ENCODE results near the gene MYLK. TPM values are rescaled to one million over a fixed set of nuclear protein-coding genes. Genes with fewer than 3 reads are reported as not detected.
"Not testable (repeated sequence)": the region's sequence is repeated elsewhere in the genome, so short reads cannot be mapped to it uniquely, and the experiment has no call there.

MYLK gene
- total RNA-seq, 4 donors from 2014 or later, result 420 to 1,252 (median 768) TPM

GRCh38 chr3:123716411-123716810 lies 167.7 kb downstream of the MYLK start:
- intact Hi-C loops (cut with DNase I; ENCODE audit: low total_unique reads), result no loop called here
- Histone ChIP-seq H3K4me3 (no peak overlapping the region), H3K4me1 (peaks cover 0 to 6% of the 10 kb centered on the region in 2 donors), H3K27ac (no peak overlapping the region), H3K27me3 (no peaks in the 10 kb centered on the region), H3K9me3 (no peaks in the 10 kb centered on the region), H3K36me3 (no peaks in the 10 kb centered on the region)
- TF ChIP-seq POLR2A (IDR thresholded peaks at IDR 0.05) (no peak), CTCF (IDR thresholded peaks at IDR 0.05) (no peak)
- no peak for DNase-seq

GRCh38 chr3:123713211-123713610 lies 170.9 kb downstream of the MYLK start:
- TF ChIP-seq POLR2A (IDR thresholded peaks at IDR 0.05) (no peak), CTCF (IDR thresholded peaks at IDR 0.05) (no peak)
- Histone ChIP-seq H3K4me3 (no peak overlapping the region), H3K9me3 (no peaks in the 10 kb centered on the region), H3K27me3 (no peaks in the 10 kb centered on the region), H3K4me1 (no peaks in the 10 kb centered on the region), H3K27ac (no peak overlapping the region), H3K36me3 (no peaks in the 10 kb centered on the region)
- DNase-seq, result no peak
- intact Hi-C loops (cut with DNase I; ENCODE audit: low total_unique reads), result no loop called here

DNA sequence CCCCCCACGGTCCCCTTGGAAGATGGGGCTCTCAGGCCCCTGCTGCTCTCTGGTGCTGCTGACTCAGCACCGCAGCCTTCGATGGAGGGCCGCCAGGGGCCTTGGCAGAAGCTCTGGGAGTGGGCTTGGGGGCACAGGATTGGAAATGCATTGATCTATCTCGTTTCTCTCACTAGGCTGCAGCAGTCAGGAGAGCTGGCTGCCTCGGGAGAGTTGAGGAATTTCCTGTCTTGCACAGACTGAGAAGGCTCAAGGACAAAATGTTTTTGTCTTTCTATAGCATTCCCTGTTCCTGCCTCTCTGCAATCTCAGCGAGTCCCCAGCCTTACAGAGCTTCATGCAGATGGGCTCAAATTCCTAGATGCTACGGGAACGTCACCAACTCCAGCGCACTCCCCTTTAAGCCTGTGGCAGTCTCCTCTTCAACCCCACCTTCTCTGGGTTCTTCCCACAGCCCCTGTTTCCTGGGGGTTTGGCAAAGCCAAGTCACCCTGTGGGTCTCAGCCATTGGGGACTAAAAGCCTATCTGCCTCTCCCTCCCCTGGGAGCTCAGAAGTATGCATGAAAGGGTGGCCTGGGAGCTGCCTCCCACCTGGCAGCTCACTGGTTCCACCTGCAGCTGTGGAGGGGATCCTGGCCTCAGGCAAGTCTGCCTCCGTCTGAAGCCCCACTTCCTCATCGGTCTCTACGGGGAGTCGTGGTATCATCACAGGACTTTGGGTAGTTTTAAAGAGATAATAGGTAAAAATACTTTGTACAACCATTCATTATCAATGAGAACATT lies 171.9 kb downstream of the MYLK start:
- H3K27me3 ChIP-seq, result no peaks in the 10 kb centered on the region
- DNase-seq, result no peak
- no peak overlapping the region for H3K27ac ChIP-seq
- H3K4me1 ChIP-seq, result no peaks in the 10 kb centered on the region
- TF ChIP-seq POLR2A (IDR thresholded peaks at IDR 0.05) (no peak), CTCF (IDR thresholded peaks at IDR 0.05) (no peak)
- intact Hi-C loops (cut with DNase I; ENCODE audit: low total_unique reads), result no loop called here
- no peaks in the 10 kb centered on the region for H3K9me3 ChIP-seq
- no peaks in the 10 kb centered on the region for H3K36me3 ChIP-seq
- no peak overlapping the region for H3K4me3 ChIP-seq

DNA sequence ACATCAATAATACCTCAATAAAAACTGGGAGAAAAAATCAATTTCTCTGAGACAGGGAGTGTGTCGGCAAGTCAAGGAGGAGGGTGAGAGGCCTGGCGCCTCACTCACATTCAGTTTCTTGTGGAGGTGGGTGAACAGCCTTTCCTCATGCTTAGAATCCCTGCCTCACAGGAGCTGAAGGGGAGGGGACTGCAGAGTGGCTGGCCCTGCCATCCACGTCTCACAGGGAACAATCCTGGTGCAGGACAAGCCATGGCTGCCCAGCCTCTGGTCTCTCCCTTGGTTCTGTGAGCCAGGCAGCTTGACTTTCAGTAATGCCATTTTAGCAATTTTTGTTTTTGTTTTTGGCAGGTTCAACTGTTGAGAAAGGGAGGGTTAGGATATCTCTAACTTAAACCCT lies 172.8 kb downstream of the MYLK start:
- intact Hi-C loops (cut with DNase I; ENCODE audit: low total_unique reads), result no loop called here
- no peaks in the 10 kb centered on the region for H3K36me3 ChIP-seq
- H3K4me3 ChIP-seq, result no peak overlapping the region
- no peaks in the 10 kb centered on the region for H3K27me3 ChIP-seq
- TF ChIP-seq POLR2A (IDR thresholded peaks at IDR 0.05) (no peak), CTCF (IDR thresholded peaks at IDR 0.05) (no peak)
- peak in 1 of 2 donors; percentile 8 for DNase-seq
- no peaks in the 10 kb centered on the region for H3K4me1 ChIP-seq
- no peaks in the 10 kb centered on the region for H3K9me3 ChIP-seq
- H3K27ac ChIP-seq, result no peak overlapping the region

DNA sequence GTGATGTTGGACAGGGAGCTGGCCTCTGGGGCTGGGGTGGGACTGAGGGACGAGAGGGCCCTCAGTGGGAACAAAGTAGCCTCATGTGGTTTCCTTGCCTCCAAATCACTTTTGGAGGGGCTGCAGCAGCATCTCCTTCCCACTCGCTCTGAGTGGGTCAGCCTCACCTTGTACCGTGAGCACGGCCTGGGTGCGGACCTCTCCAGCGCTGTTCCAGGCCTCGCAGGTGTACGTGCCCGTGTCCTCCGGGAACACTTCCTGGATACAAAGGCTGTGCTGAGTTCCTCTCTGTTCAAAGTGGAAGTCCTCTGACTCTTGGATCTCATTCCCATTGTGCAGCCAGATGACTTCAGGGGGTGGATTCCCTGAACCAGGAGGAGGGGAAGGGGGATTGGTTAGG lies 175.6 kb downstream of the MYLK start:
- Histone ChIP-seq H3K4me1 (peaks cover 0 to 3% of the 10 kb centered on the region in 2 donors), H3K36me3 (no peaks in the 10 kb centered on the region), H3K4me3 (no peak overlapping the region), H3K27ac (no peak overlapping the region), H3K9me3 (no peaks in the 10 kb centered on the region), H3K27me3 (no peaks in the 10 kb centered on the region)
- intact Hi-C loops (cut with DNase I; ENCODE audit: low total_unique reads), result no loop called here
- no peak for DNase-seq
- TF ChIP-seq POLR2A (IDR thresholded peaks at IDR 0.05) (no peak), CTCF (IDR thresholded peaks at IDR 0.05) (no peak)

GRCh38 chr3:123707641-123708040 lies 176.5 kb downstream of the MYLK start:
- H3K4me1 ChIP-seq; intact Hi-C loops (cut with DNase I; ENCODE audit: low total_unique reads): not testable (repeated sequence)

More at GRCh38 chr3:123707641-123708040, 176.5 kb downstream of the MYLK start:
- not testable (repeated sequence) for H3K4me3 ChIP-seq, H3K27me3 ChIP-seq, H3K9me3 ChIP-seq, DNase-seq, H3K36me3 ChIP-seq, H3K27ac ChIP-seq
